ENCODE results near the gene FHIP1B.

DNA sequence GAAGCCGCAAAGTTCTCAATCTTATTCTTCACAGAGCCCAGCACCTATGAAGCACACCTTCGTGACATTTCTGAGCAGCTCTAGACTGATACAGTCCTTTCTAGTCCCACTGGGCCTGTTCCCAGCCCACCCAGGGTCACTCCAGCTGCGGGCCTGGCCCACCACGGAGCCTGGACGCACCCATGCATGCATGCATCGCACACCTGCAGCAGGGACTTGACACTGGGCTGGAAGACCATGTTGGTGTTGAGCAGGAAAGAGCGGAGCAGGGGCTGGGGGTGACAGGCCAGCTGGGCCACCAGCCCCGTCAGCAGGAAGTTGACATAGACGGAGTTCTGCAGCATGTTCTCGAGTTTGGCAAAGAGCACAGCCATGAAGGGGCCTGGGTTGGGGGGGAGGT lies 19.9 kb downstream of the FHIP1B start:
- TF ChIP-seq, protein P1, sequence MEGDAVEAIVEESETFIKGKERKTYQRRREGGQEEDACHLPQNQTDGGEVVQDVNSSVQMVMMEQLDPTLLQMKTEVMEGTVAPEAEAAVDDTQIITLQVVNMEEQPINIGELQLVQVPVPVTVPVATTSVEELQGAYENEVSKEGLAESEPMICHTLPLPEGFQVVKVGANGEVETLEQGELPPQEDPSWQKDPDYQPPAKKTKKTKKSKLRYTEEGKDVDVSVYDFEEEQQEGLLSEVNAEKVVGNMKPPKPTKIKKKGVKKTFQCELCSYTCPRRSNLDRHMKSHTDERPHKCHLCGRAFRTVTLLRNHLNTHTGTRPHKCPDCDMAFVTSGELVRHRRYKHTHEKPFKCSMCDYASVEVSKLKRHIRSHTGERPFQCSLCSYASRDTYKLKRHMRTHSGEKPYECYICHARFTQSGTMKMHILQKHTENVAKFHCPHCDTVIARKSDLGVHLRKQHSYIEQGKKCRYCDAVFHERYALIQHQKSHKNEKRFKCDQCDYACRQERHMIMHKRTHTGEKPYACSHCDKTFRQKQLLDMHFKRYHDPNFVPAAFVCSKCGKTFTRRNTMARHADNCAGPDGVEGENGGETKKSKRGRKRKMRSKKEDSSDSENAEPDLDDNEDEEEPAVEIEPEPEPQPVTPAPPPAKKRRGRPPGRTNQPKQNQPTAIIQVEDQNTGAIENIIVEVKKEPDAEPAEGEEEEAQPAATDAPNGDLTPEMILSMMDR (optimal IDR thresholded peaks at IDR 0.05 in 1 of 3, IDR thresholded peaks at IDR 0.05 in 1 of 3, conservative IDR thresholded peaks at IDR 0.05 in 1 of 3; ENCODE audit: extremely low read depth in 1 of 3, insufficient read depth in 2 of 3, low read length in 3 of 3) = no peak
- no peak for TF ChIP-seq EZH2 (IDR thresholded peaks at IDR 0.05; ENCODE audit: low read length)

Data from keratinocyte (primary cell).